B cell (primary cell): ENCODE measurements around the gene ING4. TPM values are rescaled to one million over a fixed set of nuclear protein-coding genes. Genes with fewer than 3 reads are reported as not detected.

ENCODE experiments used
- ATAC-seq: fragments of 200-7000 bp; cut with Tn5 transposase; one replicate; pipeline ENCODE4 v1.10.0; 2021; ENCODE audit warnings: low read depth, mild to moderate bottlenecking, moderate number of reproducible peaks, moderate library complexity
- CTCF ChIA-PET: fragments of 350-600 bp; sonication (Branson Sonifier 250); formaldehyde crosslinking; loops from one replicate; lab custom pipeline; 2021; ENCODE audit warnings: antibody characterized with exemption, inconsistent platforms; lab: Charles Lee
- POLR2A ChIA-PET: fragments of 350-600 bp; sonication (Branson Sonifier 250); formaldehyde crosslinking; loops from one replicate; lab custom pipeline; 2021; ENCODE audit warnings: antibody characterized with exemption; lab: Charles Lee
- DNase-seq: peaks from one replicate; pipeline ENCODE4 v3.0.0; 2013
- H2AFZ ChIP-seq: 2 replicates; pipeline ENCODE4 v1.6.1; 2012; ENCODE audit warnings: mild to moderate bottlenecking, low read depth, low read length; ENCODE audit not compliant: insufficient read depth, poor library complexity, severe bottlenecking
- H3K27ac ChIP-seq, 2 donors: 1 replicate in 1 of 2; 2 replicates in 1 of 2; pipeline ENCODE4 v1.5.1; 2012 to 2013; ENCODE audit warnings: low read length in 2 of 2, mild to moderate bottlenecking in 2 of 2, moderate library complexity in 1 of 2
- H3K27me3 ChIP-seq, 4 experiments: fragments of 200-600 bp in 1 of 4; sonication (generic) in 1 of 4; replicated peaks in 1 of 4; 1 replicate in 2 of 4; 2 replicates in 2 of 4; pipeline versions ENCODE4 v1.6.1 to v1.7.0; 2013 to 2016; ENCODE audit warnings: low read length in 3 of 4, mild to moderate bottlenecking in 2 of 4, mixed read lengths in 1 of 4, moderate library complexity in 1 of 4; ENCODE audit not compliant: insufficient read depth in 4 of 4, control insufficient read depth in 3 of 4; ENCODE audit errors: control extremely low read depth in 1 of 4
- H3K36me3 ChIP-seq, 2 experiments: replicated peaks in 1 of 2; 1 replicate in 1 of 2; 2 replicates in 1 of 2; pipeline versions ENCODE4 v1.6.1 to v1.7.1; 2013; ENCODE audit warnings: low read length in 1 of 2; ENCODE audit not compliant: insufficient read depth in 2 of 2, control insufficient read depth in 1 of 2; ENCODE audit errors: control extremely low read depth in 1 of 2, extremely low read depth in 1 of 2
- H3K4me1 ChIP-seq, 2 donors: fragments of 200-600 bp in 1 of 2; sonication (generic) in 1 of 2; 1 replicate in 1 of 2; 2 replicates in 1 of 2; pipeline versions ENCODE4 v1.5.1 to v1.6.1; 2013 to 2017; ENCODE audit warnings: low read length in 2 of 2; ENCODE audit not compliant: control insufficient read depth in 2 of 2, insufficient read depth in 2 of 2
- H3K4me2 ChIP-seq: replicated peaks from 2 replicates; pipeline ENCODE3; 2012; ENCODE audit warnings: mild to moderate bottlenecking, low read depth, low read length; ENCODE audit not compliant: poor library complexity, severe bottlenecking
- H3K4me3 ChIP-seq, 5 experiments: fragments of 200-600 bp in 1 of 5; sonication (generic) in 1 of 5; 1 replicate in 3 of 5; 2 replicates in 2 of 5; pipeline versions ENCODE4 v1.5.1 to v1.7.0; 2011 to 2016; ENCODE audit warnings: low read length in 4 of 5, mild to moderate bottlenecking in 4 of 5, low read depth in 2 of 5, control low read depth in 1 of 5, moderate library complexity in 1 of 5; ENCODE audit not compliant: insufficient read depth in 1 of 5; ENCODE audit errors: control extremely low read depth in 1 of 5, extremely low read depth in 1 of 5
- H3K79me2 ChIP-seq: fragments of 200-600 bp; sonication (generic); one replicate; pipeline ENCODE4 v1.6.0; 2016; ENCODE audit warnings: low read length; ENCODE audit not compliant: control insufficient read depth, insufficient read depth
- H3K9ac ChIP-seq: fragments of 200-600 bp; sonication (generic); 2 replicates; pipeline ENCODE4 v1.6.1; 2017; ENCODE audit warnings: mild to moderate bottlenecking, low read length, moderate library complexity
- H3K9me3 ChIP-seq, 3 donors: one replicate each; pipeline versions ENCODE4 v1.6.1 to v1.7.1; 2013; ENCODE audit warnings: low read length in 2 of 3; ENCODE audit not compliant: control insufficient read depth in 2 of 3, insufficient read depth in 1 of 3; ENCODE audit errors: control extremely low read depth in 1 of 3
- H4K20me1 ChIP-seq: 2 replicates; pipeline ENCODE4 v1.6.0; 2012; ENCODE audit warnings: mild to moderate bottlenecking, low read length; ENCODE audit not compliant: insufficient read depth, control insufficient read depth, poor library complexity, severe bottlenecking
- H3K27ac Mint-ChIP-seq: one replicate; pipeline ENCODE4 v1.8.0; 2021; ENCODE audit warnings: mixed read lengths
- H3K27me3 Mint-ChIP-seq: one replicate; pipeline ENCODE4 v1.8.0; 2021; ENCODE audit warnings: mixed read lengths
- H3K4me1 Mint-ChIP-seq: one replicate; pipeline ENCODE4 v1.8.0; 2021; ENCODE audit warnings: mixed read lengths
- H3K4me3 Mint-ChIP-seq: one replicate; pipeline ENCODE4 v1.8.0; 2021; ENCODE audit warnings: mixed read lengths
- H3K9me3 Mint-ChIP-seq: one replicate; pipeline ENCODE4 v1.8.0; 2022; ENCODE audit warnings: mixed read lengths; ENCODE audit not compliant: insufficient read depth
- CTCF ChIP-seq: fragments of 200-600 bp; IDR thresholded peaks from one replicate; pipeline ENCODE4 v1.8.0; 2022; ENCODE audit warnings: antibody characterized with exemption, mild to moderate bottlenecking
- EZH2 ChIP-seq: IDR thresholded peaks from 2 replicates; pipeline ENCODE4 v1.6.1; 2012; ENCODE audit warnings: borderline replicate concordance, low read depth, mild to moderate bottlenecking, moderate library complexity, low read length; ENCODE audit not compliant: insufficient read depth, poor library complexity, severe bottlenecking
- WGBS: methylation state at CpG from one replicate; pipeline ENCODE4 v1.1.5; 2013; ENCODE audit warnings: missing lambda C conversion rate; ENCODE audit not compliant: insufficient coverage; 5-methylcytosine and 5-hydroxymethylcytosine counted together
- intact Hi-C: fragments of 100-400 bp; cut with micrococcal nuclease; formaldehyde crosslinking; loops from one replicate; pipeline ENCODE4 v1.10.0; 2022
- polyA plus RNA-seq: library from polyadenylated mRNA; depleted of rRNA; stranded (reverse); fragments of >200 nt; gene quantifications from 2 replicates; pipeline ENCODE4 v1.2.3, GENCODE V29; 2012
- total RNA-seq, 2 donors: library from RNA; stranded (reverse); fragments of 120-200 nt in 1 of 2; gene quantifications; 1 replicate in 1 of 2; 2 replicates in 1 of 2; pipeline versions ENCODE4 v1.2.3 to v1.2.4, GENCODE V29; 2013 to 2022

Gene ING4
- total and polyA plus RNA-seq, 2 donors (not counting 1 experiment from before 2014, with no cell fraction given), result 81.1 to 110 TPM

- Mint-ChIP-seq H3K27me3 (no peaks in the 10 kb centered on the region), H3K9me3 (no peaks in the 10 kb centered on the region), H3K27ac (peak overlapping the region; percentile 87), H3K4me3 (peak overlapping the region; percentile 53), H3K4me1 (peaks cover 60% of the 10 kb centered on the region)
- 0% methylated on average over 5 of the region's 17 CpGs for WGBS
- H3K79me2 ChIP-seq, result peaks cover 32% of the 10 kb centered on the region
- no peaks in the 10 kb centered on the region for H3K36me3 ChIP-seq
- H3K27me3 ChIP-seq, result no peaks in the 10 kb centered on the region
- peaks cover 32 to 47% of the 10 kb centered on the region in 2 donors for H3K4me1 ChIP-seq
- H2AFZ ChIP-seq, result peak overlapping the region; percentile 46
- ATAC-seq, result peak; percentile 17
- peak overlapping the region in 1 of 5 experiments; percentile 23 for H3K4me3 ChIP-seq
- no peaks in the 10 kb centered on the region for H3K9me3 ChIP-seq
- peak overlapping the region; percentile 47 for H3K9ac ChIP-seq
- H4K20me1 ChIP-seq, result peaks cover 8% of the 10 kb centered on the region
- TF ChIP-seq CTCF, result no peak
- no peak for TF ChIP-seq EZH2
- ChIA-PET POLR2A (interaction anchor here (0.5 to 2.9 kb wide), 16 partner anchors 9 to 255 kb away, joined by 3 to 19 read pairs (median 4); partner anchors contain the start of genes COPS7A, LPAR5 and ZNF384), CTCF (interaction anchor here (0.7 to 3.3 kb wide), 17 partner anchors 8 to 315 kb away, joined by 3 to 18 read pairs (median 4); partner anchors contain the start of genes ACRBP and MLF2)
- H3K27ac ChIP-seq, result peak overlapping the region; percentile 56 to 63
- intact Hi-C loops, result no loop called here
- peak overlapping the region; percentile 74 for H3K4me2 ChIP-seq
- no peak for DNase-seq
These were observed 49.7 kb downstream of the ING4 start for GRCh38 chr12:6613015-6613775.

GRCh38 chr12:6612652-6613014 is 50.3 kb downstream of the ING4 start:
- no peaks in the 10 kb centered on the region for H3K27me3 ChIP-seq
- intact Hi-C loops, result no loop called here
- peaks cover 4% of the 10 kb centered on the region for H4K20me1 ChIP-seq
- peaks cover 34 to 47% of the 10 kb centered on the region in 2 donors for H3K4me1 ChIP-seq
- Mint-ChIP-seq H3K27ac (peak overlapping the region; percentile 87), H3K4me3 (peak overlapping the region; percentile 58), H3K4me1 (peaks cover 56% of the 10 kb centered on the region), H3K27me3 (no peaks in the 10 kb centered on the region), H3K9me3 (no peaks in the 10 kb centered on the region)
- WGBS, result 7% methylated on average over 7 of the region's 7 CpGs
- peak overlapping the region; percentile 74 for H3K4me2 ChIP-seq
- no peaks in the 10 kb centered on the region for H3K36me3 ChIP-seq
- H3K27ac ChIP-seq, result peak overlapping the region in 1 of 2 donors; percentile 63
- peaks cover 26% of the 10 kb centered on the region for H3K79me2 ChIP-seq
- peak overlapping the region; percentile 47 for H3K9ac ChIP-seq
- peak overlapping the region in 1 of 5 experiments; percentile 2 for H3K4me3 ChIP-seq
- DNase-seq, result no peak
- CTCF ChIA-PET, result interaction anchor here (0.7 to 3.3 kb wide), 10 partner anchors 10 to 316 kb away, joined by 3 to 18 read pairs (median 4); no protein-coding TSS in a partner anchor
- H3K9me3 ChIP-seq, result no peaks in the 10 kb centered on the region
- ATAC-seq, result no peak
- peak overlapping the region; percentile 46 for H2AFZ ChIP-seq
- TF ChIP-seq CTCF (no peak), EZH2 (no peak)
- POLR2A ChIA-PET, result interaction anchor here (0.6 to 2.9 kb wide), 8 partner anchors 8 to 76 kb away, joined by 3 to 19 read pairs (median 5); partner anchors contain the start of genes LPAR5 and ZNF384
